GM19468 (cell line): ENCODE results near the gene FADS6.
"Not testable (repeated sequence)": the region's sequence is repeated elsewhere in the genome, so short reads cannot be mapped to it uniquely, and the experiment has no call there.

ENCODE experiments used
- ATAC-seq: cut with Tn5 transposase; IDR thresholded peaks from one replicate; pipeline ENCODE4 v1.9.1; 2021; ENCODE audit warnings: mild to moderate bottlenecking, moderate library complexity, moderate number of reproducible peaks; ENCODE audit not compliant: unreplicated experiment; ENCODE audit errors: extremely low read depth

The FADS6 gene

DNA sequence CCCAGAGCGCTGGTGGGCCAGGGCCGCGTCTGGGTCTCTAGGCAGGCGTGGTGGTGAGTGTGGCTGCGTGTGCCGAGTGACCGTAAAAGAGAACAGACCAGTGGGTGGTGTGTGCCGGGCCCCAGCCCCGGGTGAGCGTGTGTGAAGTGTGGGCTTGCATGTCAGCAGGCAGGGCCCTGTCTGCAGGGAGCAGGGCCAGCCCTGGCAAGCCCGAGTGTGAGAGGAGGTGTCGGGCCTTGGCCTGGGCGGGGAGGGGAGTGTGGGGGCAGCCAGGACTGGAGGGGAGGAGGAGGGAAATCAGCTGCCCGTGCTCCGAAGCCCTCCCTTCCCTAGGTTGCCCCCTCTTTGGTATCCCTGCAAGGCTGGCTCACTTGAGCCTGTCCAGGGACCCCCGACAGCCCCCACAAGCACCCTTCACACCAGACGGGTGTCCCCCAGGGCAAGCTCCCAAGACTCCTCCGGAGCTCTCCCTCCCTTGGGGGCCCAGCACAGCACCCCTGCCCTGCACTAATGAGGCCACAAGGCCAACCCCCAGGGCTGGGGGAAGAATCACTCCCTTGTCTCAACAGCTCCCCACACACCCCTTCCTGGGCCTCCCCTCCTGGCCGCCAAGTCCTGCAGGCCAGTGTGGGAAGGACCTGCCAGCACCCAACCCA, 27.7 kb upstream of the FADS6 start:
- ATAC-seq = no peak

DNA sequence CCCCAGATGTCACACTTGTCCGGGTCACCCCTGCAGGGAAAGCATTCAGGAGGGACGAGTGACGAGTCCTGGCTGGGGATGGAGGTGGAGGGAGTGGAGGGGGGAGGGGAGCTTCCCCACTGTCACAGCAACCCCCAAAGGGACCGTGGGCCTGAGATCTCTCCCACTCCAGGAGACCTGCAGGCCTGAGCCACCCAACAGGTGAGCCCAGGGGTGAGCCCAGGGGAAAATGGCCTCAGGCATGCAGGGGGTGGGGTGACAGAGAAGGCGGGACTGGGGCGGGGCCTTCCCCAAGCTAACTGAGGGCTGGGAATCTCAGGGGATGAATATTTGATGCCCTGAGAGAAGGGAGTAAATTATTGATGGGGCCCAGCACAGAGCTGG, 27.2 kb upstream of the FADS6 start:
- ATAC-seq = no peak

DNA sequence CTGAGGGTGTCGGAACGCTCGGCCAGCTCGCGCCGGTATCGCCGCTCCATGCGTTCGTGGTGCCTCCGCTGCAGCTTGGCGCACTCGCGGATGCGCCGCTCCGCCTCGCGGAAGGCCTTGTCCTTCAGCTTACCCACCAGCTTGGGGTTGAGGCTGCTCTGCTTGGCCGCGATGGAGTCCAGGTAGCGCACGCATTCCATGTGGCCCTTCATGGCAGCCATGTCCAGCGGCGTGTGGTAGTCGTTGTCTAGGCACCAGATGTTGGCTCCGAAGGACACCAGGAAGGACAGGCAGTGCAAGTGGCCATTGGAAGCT, 26.8 kb upstream of the FADS6 start:
- no peak for ATAC-seq

DNA sequence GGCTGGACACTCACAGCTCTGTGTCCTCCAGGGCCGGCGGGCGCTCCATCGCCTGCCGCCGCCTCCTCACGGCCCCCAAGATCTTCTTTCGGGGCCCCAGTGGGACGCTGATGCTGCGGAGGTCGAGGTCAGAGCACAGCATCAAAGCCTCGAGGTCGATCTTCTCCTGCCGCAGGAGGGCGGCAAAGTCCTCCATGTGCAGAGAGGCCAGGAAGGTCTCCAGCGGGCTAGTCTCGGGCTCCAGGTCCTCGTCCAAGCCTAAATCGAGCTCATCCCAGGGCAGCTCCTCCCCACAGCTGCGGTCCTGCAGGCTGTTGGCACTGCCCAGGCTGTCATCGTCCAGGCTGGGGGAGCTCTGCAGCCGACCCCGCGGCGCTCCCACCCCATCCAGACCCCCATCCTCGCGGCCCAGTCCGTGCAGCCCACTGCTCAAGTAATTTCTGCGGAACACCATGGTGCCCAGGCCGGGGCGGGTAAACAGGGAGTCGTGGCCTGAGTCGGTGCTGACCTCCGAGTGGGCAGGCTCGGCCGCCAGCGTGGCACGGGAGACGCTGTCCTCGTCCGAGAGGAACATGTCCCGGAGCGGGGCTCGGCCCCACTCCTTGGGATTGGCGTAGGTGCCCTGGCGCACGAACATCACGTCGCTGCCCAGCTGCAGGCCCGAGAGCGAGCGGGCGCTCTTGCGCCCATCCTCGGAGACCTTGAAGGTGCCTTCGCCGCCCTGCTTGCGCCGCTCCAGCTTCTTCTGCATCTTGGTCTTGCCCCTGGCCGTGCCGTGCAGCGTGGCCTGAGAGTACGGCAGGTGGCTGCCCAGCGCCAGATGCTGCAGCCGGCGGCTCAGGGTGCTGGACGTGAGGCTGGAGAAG, 26.2 kb upstream of the FADS6 start:
- no peak for ATAC-seq

DNA sequence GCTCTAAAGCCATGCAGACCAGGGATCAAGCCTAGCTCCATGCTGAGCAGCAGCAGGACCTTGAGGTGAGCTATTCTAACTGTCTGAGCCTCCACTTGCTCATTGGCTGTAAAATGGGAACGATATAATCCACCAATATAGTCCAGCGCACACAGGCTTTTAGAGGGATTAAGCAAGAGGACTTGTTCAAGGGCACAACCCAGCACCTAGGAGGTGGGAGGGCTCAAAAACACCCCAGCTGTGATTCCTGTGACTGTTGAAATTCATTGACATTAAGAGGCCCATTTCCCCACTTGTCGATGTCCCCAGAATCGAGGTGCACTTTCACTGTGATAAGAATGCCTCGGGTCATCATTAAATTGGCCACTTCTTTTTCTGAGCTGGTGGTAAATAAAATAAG, 25.5 kb upstream of the FADS6 start:
- no peak for ATAC-seq

DNA sequence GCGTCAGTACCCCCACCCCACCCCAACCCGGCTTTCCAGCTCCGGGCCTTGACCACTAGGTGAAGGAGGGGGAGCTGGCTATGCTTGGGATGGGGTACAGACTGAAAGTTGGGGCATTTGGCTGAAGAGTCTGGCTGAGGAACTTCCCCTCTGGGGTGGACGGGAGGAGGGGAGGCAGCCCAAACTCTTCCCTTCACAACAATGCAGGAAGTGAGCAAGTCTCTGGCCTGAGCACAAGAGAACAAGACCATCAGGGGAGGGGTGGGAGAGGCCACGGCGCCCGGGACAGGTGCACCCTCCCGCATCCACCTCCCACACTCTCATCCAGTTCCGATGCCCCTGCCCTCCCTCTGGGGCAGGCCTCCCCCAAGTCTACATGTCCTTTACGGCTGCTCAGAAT, 24.0 kb upstream of the FADS6 start:
- ATAC-seq = no peak

DNA sequence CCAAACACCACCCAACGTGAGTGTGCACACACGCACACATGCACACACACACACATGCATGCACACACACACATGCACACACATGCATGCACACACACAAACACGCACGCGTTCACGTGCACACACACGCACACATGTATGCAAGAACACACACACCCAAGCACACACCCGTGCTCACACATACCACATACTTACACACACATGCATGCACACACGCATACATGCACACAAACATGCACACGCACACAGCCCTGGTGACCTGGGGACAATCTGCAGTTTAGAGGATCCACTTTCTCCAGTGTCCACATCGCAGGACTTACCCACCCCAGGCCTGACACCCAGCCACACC, 23.4 kb upstream of the FADS6 start:
- ATAC-seq = no peak

DNA sequence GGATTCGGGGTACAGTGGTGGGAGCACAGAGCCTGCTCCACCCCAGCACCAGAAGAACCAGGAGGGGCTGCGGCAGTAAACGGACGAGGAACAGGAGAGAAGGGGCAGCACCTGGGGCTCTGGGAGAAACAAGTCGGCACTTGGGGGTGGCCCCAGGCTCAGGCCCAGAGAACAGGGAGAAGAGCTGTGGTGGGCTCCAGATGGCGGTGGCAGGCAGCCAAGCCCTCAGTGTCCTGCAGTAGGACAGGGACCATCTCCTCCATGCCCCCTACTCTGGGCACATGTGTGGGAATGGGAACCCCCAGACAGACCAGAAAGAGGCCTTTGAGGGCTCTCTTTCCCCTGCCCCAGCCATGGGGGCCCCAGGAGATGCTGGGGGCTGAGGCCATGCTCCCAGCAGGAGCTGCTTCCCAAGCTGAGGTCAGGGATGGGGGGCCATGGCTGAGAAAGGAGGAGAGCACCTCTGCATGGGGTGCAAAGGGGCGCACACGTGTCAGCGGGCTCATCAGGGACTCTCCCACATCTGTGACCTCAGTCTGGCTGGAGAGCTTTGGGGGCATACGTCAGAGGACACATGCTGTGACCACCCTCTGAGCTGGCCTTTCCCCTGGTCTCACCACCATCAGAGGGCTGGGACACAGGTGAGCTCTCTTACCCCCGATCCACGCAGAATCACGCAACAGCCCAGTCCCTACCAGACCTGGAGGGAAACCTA, 22.9 kb upstream of the FADS6 start:
- ATAC-seq = no peak

DNA sequence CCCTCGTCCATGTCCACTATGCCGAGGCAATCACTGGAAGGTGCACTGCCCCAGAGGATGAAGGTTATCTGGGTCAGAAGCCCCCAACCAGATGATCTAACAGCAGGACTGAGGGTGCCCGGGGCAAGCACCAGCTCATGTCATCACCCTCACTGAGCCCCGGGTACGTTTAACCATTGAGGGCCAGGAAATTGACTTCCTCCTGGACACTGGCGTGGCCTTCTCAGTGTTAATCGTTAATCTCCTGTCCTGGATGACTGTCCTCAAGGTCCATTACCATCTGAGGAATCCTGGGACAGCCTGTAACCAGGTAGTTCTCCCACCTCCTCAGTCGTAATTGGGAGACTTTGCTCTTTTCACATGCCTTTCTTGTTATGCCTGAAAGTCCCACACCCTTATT, 18.0 kb upstream of the FADS6 start:
- not testable (repeated sequence) for ATAC-seq

DNA sequence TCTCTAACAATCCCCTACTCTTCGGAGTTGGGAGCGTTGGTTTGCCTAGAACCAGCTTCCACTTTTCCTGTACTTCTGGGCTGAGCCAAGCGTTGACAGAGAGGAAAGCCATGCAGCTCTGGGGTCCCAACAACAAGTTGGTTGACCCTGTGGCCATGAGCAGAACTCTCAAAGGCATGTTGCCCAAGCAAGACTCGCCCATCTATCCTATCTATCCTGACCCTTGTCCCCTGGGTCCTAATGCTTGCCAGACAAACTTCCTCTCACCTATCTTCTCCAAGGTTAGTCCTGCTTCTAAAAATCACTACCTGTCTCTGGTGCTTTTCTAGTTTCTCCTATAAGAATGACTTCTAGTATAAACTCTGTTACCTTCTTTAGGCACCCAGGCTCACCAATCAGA, 15.7 kb upstream of the FADS6 start:
- not testable (repeated sequence) for ATAC-seq

DNA sequence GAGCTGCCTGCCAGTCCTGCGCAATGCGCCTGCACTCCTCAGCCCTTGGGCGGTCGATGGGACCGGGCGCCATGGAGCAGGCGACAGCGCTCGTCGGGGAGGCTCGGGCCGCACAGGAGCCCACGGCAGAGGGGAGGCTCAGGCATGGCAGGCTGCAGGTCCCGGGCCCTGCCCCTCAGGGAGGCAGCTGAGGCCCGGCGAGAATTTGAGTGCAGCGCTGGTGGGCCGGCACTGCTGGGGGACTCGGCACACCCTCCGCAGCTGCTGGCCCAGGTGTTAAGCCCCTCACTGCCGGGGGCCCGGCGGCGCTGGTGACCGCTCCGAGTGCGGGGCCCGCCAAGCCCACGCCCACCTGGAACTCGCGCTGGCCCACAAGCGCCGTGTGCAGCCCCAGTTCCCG, 13.6 kb upstream of the FADS6 start:
- ATAC-seq = no peak

DNA sequence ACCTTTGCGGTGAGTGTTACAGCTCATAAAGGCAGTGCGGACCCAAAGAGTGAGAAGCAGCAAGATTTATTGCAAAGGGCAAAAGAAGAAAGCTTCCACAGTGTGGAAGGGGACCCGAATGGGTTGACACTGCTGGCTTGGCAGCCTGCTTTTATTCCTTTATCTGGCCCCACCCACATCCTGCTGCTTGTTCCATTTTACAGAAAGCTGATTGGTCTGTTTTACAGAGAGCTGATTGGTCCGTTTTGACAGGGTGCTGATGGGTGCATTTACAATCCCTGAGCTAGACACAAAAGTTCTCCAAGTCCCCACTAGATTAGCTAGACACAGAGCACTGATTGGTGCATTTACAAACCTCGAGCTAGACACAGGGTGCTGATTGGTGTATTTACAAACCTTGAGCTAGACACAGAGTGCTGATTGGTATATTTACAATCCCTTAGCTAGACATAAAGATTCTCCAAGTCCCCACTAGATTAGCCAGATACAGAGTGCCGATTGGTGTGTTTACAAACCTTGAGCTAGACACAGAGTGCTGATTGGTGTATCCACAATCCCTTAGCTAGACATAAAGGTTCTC, 12.9 kb upstream of the FADS6 start:
- ATAC-seq = not testable (repeated sequence)

DNA sequence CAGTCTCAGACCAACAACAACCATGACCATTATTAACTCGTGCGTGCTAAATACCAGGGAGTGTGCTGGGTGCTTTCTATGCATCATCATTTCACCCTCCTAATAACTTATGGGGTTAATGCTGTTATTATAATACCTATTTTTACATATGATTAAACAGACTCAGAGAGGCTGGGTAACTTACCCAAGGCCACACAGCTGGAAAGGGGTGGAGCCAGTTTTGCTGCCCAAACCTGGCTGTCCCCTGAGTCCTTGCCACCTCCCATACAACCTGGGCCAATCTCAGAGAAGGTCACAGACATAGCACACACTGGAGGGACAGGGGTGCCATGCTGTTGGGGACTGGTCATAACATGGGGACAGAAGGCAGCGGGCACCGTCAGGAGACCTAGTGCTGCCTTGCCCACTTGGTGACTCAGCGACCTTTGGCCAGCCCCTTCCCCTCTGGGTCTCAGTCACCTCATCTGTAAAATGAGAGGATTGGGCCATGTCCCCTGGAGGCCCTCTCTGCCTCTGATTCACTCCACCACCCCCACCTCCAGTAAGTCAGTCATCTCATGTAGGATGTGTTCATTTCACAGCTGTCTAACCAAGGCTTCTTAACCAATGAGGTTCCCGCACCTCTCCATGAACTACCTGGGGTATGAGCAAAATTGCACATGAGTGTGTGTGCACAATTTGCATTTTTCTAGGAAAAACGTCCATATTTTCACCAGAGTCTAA, 11.4 kb upstream of the FADS6 start:
- ATAC-seq = no peak

DNA sequence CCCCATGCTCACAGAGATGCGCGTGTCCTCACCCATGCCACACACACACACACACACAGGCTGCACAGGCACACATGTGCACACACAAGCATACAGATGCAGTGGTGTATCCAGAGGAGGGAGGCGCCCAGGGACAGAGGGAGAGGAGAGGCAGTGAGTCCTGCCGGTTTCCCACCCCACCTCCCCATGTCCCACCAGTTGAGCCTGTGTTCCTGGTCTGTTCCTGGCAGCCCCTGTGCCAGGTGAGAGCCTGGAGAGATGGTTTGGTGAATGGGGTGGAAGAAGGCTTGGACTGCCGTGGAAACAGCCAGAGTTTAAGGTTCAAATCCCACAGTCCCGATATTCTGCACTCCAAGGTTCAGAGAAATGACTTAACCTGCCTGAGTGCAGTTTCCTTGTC, 10.2 kb upstream of the FADS6 start:
- ATAC-seq = no peak

DNA sequence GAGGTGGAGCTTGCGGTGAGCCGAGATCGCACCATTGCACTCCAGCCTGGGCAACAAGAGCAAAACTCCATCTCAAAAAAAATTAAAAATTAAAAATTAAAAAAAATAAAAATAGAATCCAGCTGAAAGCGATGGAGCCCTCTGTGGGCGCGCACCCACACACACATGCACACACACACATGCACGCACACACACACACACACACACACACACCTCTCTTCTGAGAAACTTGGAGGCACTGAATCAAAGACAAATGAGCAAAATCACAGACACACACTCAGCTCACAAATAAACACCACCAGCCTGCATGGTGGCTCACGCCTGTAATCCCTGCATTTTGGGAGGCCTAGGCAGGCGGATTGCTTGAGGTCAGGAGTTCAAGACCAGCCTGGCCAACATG, 9.6 kb upstream of the FADS6 start:
- ATAC-seq = no peak

DNA sequence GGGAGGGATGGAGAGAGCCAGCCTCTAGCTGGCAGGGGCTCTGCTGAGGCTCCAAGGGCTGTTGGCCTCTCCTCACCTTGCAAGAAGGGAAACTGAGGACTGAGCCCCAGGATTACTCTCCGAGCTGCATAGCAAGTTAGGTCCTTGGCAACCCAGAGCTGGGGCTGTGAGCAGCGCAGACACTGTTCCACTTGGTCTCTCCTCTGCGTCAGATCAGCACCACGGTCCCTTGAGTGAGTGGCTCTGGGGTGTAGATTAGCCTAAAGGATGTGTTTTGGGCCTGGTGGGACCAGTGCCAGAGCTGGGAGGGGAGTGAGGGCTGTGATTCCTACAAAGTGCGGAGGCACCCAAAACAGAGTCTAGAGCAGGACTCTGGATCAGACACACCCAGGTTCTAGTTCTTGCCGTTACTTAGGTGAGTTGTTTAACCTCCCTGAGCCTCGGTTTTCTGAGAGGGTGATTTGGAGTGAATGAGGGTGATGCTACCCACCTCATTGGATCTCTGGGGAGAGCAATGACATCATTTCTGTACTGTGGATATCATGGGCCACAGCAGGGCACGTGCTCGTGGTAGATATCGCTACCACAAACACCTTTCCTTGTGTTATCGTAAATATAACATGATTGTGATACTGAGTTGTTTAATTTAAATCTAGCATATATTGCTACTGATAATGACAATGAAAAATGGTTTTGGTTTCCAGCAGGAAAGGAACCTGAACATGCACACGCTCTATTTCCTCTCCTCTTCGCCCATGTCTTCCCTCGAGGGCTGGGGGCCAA, 8.1 kb upstream of the FADS6 start:
- no peak for ATAC-seq

DNA sequence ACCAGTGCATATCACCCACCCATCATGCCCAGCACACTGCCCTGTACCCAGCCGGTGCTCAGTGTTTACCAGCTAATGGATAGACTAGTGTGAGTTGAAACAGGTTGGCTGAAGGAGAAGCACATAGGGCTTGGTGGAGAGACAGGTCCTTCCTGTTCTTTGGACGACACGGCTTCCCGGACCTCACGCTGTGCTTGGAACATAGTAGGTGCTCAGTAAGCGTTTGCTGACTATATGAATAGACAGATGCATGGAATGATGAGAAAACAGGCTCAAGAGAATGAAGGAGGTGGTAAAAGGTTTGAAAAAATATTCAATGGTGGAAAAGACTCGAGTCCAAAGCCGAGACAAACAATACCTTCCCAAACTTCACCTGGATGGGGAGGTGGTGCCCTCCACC, 6.8 kb upstream of the FADS6 start:
- no peak for ATAC-seq

DNA sequence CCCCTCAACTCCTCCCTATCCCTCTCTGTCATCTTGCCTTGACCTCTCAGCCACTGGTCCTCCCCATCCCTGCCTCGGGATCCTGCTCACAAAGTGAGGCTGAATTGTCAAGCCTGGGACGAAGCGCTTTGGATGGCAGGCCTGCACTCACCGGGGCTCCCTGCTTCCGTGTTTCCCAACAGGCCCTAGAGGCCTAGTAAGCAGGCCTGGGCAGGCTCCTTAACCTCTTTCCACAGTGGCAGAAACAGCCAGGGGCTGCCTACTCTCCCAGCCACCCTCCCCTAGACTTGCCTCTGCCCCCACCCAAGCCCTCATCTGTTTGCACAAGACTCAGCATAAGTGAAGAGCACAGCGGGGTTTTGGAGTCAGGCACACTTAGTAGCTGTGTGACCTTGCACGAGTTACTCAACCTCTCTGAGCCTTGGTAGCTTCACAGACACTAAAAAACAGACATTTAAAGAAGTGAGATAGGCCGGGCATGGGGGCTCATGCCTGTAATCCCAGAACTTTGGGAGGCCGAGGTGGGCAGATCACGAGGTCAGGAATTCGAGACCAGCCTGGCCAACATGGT, 5.0 kb upstream of the FADS6 start:
- no peak for ATAC-seq

DNA sequence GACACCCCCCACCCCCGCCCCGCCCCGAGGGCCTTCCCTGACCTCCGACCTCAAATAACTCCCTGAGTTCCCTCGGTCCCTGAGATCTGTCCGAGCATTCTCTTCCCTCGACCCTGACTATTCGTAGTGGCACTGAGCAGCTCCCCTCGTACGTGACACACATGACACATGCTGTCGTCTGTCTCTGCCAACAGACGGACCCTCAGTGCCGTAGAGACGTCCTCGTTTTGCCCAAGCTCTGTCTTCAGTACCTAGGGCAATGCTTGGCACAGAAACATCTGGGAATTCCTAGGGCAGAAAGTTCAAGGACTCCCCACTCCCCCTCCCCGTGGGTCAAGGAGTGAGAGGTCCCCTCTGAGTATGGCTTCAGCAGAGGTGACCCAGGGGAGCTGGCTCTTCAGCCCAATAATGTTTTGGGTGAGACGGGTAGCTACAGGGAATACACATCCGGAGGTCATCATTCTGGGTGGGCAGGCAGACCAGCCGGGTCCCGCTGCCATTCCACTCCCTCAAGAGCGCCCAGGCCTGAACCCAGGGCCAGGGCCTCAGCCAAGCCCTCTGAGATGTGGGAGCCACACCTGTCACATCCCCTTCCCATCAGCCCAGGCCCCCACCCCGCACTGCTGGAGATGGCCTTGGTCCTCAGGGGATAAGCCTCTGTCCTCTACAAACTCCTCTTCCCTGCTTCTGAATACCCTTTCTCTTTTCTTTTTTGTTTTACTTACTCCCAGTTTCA, 671 bp upstream of the FADS6 start:
- ATAC-seq = no peak
